ENCODE measurements around the gene PSMD12.

PSMD12 gene

DNA sequence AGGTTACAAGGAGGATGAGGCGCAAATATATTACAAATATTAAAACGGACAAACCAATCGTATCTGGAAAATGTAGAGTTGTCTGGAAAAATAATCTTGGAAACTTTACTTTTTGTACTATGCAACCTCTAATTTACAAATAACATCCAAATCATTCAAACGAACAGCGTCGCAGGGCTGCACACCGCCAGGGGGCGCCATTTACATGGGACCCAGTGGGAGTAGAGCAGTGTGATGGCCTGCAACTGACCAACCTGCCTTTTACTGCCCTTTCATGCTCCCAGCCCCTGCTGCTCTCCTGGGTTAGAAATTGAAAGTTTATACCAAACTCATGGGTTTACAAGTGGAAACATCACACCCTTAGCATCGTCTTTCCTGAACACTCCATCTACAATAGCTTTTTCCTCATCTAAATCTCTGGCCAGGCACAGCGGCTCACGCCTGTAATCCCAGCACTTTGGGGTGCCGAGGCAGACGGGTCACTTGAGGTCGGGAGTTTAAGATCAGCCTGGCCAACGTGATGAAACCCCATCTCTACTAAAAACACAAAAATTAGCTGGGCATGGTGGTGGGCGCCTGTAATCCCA lies 20.7 kb upstream of the PSMD12 start:
- DNase-seq: peak; percentile 51 to 76

DNA sequence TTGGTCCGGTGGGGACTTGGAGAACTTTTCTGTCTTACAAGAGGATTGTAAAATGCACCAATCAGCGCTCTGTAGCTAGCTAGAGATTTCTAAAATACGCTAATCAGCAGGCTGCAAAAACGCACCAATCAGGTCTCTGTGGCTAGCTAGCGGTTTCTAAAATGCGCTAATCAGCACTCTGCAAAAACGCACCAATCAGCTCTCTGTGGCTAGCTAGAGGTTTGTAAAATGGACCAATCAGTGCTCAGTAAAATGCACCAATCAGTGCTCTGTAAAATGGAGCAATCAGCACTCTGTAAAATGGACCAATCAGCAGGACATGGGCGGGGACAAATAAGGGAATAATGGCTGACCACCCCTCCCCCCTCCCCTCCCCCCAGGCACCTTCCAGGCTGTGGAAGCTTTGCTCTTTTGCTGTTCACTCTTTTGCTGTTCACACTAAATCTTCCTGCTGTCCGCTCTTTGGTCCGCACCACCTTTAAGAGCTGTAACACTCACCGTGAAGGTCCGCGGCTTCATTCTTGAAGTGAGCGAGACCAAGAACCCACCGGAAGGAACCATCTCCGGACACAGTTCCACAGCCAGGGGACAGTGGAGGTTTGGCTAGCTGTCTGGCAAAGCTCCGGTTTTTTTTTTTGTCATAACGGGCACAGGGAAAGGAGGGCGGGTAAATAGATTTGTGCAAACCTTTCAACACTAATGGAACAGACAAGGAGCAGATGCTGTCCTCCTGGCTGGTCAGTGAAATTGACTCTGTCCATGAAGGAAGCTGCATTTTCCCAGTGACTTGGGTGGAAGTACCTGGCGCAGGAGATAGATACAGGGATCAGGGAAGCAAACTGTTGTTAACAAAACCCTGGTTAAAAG lies 19.0 kb upstream of the PSMD12 start:
- DNase-seq: no peak

DNA sequence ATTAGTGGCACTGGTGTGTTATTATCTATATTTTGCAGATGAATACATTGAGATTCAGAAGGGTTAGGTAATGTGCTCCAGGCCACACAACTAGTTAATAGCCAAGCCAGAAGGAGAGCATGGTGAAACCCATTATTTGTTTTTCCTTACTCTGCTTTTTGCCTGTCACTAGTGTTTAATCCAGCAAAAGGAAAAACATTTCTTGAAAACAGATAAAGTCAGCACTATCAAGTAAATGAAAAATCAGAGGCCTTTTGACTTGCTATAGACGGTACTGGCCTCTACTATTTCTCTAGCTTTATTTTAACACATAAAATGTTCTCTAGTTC lies 15.5 kb upstream of the PSMD12 start:
- DNase-seq: no peak

DNA sequence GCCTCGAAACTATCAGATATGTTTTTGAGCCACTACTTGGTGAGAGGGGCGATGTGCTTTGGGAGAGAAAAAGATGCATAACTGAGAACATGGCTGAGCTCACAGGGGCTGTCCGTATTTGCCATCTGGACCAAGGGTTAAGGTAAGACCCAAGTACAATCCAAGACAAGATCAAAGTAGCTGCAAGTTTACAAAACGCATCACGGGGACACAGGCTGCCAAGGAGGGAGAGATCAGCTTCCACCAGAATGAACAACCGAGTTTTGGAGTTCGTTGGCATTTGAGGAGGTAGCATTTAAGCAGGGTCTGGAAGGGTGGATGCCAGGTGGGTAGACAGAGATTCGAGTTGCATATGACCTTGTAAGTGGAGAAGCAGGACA lies 12.9 kb upstream of the PSMD12 start:
- DNase-seq: no peak

DNA sequence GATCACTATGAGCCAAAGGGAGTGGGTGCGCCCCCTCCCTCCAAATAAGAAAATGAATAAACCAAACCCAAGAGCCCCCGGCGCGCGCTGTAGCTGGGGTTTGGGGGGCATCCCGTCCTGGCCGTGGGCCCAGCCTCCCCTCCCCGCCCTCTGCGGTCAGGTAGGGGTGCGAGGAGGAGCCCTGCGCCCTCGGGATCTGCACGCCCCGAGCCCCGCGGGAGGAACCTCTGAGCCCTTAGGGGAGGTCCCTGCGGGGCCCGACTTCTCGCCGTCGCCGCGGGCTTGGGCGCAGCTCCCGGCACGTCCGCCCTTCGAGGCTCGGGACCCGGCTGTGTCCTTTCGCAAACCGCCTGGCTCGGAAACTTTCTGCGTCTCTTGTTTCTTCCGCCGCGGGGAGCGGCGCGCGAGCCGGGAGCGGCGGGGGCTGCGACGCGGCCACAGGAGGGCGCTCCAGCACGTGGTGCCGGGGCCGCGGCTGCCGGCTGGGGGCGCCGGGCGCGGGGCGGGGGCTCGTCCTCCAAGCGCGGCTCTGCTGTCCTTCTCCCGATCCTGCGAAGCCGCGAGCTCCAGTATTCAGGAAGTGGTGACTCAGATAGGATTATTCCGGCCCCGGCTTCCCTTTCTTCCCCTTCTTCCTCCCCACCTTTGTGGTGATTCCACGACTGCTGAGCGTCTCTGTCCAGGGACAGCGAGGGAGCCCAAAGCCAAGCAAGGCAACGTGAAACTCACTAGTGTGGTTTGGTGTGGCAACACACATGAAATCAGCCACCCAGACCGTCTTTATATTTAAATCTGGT lies 12.3 kb upstream of the PSMD12 start:
- peak; percentile 72 to 80 for DNase-seq

DNA sequence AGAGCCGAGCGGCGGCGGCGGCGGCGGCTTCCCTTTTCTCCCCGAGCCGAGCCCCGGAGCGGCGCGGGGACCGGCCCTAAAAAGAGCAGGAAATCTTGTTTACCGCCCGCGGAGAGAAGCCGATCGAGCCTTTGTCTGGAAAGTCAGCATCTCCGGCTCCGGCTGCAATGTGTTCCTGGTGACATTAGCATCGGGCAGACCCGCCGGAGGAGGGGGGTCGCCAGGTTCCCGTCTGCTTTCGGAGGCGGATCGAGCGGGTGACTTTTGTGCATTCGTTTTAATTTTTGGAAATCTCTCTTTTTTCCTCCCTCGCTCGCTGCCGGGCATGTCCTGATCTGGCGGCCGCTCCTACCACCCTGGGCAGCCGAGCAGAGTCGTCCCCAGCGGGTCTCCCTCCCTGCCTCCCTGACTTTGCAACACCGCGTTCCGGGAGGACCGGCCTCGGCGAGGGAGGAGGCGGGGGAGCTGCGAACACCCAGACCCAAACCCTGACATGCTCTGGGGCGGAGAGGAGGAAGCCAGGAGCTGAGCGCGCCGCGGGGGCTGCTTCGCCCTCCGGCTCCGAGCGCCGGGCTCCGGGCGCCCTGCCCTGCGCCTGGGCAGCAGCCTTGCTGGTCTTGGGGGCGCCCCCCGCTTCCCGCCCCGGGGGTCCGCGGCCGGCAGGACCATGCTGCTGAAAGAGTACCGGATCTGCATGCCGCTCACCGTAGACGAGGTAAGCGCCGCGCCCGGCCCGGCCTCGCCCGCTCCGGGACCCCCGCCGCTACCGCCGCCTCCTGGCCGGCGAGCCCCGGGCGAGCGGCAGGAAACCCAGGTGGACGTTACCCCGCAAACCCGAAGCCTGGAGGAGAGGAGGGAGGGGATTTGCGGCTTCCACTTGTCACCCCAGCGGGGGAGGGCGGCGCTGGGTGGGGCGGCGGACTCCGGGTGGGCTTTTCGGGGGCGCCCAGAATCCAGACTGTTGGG lies 11.4 kb upstream of the PSMD12 start:
- DNase-seq: peak; percentile 47 to 50

DNA sequence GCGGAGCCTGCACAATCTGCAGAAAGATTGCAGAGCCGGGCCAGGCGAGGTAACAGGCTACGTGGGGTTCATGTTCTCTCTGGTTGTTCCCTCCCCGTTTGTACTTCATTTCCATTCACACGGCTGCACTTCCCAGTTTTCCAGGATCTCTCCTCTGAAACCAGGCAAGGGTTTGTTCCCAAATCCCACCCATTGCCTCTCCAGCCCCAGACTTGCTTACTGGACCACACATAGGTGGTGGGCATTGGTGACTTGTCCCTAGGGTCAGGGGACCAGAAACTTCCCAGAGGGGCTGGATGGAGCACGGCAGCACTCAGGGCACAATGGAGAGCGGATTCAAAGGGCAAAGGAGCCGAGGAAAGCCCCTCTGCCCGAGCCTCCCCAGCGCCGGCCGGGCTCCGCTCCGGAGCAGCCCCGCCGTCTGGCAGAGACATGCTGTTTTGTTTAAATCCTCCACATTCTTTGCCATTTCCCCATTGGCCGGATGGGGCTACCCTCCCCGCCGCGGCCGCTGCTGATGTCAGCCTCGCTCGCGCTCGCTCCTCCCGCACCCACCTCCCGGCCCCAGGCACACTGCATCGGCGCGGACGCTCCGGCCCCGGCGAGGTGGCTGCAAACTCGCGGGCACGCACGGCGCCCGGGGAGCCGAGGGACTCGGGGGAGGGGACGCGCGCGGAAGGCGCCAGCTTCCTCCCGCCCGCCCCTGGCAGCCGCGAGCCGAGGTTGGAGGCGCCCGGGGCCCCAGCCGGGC lies 10.5 kb upstream of the PSMD12 start, which contains the start of gene PITPNC1:
PITPNC1 (plus strand) TSS at position 545 of the 751 bp plus-strand sequence.
- DNase-seq: peak; percentile 78 to 80

DNA sequence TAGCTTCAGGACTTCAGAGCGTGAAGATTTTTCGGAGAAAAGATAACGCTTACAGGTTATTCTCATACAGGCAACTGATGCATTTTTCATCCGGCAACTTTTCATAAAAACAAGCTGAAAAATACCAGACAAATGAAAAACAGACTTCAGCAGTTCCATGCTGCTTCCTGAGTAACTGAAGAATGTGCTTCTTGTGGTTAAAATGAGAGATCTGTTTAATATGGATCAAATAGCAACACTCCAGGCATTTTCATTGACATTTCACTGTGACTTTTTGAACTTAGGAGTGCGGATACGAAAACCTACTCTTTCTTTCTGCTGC lies 10.0 kb upstream of the PSMD12 start:
- no peak for DNase-seq

DNA sequence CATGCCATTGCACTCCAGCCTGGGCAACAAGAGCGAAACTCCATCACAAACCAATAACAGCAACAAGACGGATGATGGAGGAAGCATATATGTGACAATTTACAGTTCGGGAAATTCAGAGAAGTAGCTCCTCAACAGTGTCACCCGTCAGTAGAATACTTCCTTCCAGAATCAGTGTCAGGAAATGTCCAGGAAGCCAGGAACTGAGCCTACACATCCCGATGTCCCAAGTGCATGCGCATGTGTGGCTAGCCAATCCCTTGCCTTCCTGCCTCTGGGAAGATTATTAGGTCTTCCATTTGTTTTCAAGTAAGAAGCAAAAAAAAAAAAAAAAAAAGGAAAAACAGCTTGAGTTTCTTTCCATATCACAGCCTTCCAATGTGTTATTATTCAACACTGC lies 9.3 kb upstream of the PSMD12 start:
- DNase-seq: no peak

DNA sequence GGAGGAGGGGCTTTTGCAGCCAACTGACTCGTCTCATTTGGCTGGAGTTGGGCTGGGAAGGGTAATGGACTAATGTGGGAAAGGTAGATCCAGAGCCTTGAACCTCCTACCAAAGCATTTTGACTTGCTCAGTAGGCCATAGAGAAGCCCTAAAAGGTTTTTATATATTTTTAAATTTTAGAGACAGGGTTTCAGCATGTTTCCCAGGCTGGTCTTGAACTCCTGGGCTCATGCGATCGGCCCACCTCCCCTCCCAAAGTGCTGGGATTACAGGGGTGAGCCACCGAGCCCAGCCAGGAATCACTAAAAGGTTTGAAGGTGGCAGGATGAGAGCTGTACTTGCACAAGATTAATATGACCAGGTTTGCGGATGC lies 8.7 kb upstream of the PSMD12 start:
- DNase-seq: no peak

DNA sequence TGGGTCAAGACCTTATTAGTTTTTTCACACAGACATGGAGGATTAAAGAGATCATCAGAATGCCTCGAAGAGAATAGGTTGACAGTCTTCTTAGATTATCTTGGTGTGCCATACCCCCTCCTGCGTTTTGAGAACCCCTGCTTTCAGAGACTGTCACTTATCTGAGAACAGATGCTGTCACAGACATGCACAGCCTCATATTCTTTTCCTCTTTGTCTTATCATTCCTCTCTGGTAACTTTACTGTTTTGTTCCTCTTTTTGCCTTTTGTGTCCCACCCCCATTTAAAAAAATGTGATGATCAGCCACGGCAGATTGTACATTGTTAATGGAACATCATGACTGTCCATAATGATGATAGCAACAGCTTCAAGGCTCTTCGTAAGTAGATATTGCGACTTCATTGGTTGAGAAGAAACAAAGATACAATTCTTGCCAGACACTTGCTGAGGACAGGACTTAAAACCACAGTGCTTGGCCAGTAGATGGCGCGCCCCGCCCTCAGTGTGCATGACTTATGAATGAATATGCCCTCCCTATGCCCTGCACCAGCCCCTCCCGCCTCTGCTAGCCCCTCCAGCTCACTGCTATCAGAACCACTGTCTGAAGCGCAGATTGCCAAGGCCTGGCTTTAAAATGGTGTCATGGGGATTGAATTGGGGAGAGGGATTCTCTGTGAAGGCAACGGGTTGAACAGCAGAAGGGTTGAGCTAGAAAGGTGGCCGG lies 8.1 kb upstream of the PSMD12 start:
- peak; percentile 85 to 86 for DNase-seq

DNA sequence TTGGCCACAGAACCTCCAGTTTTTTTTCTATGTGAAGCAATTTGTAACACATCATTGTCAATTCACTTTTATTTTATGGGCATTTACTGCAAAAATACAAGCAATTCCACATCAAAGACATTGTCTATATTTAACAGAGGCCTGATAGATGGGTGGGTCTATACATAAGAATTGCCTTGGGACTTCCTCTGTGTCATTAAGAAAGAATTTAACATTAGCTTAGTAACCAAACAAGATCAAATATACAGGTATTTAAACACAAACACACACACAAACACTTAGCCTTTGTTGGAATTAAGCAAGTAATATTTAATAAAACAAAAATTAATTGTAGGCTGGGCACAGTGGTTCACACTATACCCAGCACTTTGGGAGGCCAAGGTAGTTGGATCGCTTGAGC lies 6.4 kb upstream of the PSMD12 start:
- no peak for DNase-seq

DNA sequence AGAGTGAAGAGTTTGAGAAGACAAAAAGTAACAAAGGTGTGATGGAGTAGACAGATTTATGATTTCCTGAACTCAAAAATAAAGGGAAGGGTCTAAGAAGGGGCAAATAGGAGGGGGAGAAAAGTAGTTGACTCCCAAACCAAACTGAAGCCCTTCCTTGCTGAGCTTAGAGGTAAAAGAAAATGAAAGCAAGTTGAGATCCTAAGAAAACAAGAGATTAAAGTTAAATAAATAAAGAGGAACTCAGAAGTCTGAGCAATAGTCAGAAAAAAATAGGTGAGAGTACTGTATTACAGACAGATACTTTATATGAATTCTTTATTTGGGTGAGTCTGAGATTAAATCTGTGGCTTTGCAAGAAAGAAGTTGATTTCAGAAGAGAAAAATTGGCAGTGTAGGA lies 3.3 kb upstream of the PSMD12 start:
- no peak for DNase-seq

DNA sequence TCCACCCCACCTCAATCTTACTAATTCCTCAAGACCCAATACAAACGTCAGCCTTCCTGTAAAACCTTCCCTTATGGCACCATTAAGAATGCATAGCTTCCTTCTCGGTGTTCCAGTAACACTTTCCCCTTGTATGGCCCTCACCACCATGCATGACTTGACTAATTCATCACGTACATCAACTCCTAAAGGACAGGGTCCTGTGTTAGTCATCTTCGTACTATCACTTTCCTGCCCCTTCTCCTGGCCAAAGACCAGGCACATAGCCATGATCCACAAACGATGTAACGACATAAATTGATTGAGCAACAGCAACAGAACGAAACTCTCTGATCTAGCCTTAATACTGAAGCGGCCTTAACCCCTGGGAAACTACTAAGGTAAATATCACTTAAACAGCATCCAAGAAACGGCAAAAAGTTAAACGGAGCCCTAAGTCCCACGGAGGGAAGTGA lies 612 bp downstream of the PSMD12 start:
- DNase-seq: no peak

DNA sequence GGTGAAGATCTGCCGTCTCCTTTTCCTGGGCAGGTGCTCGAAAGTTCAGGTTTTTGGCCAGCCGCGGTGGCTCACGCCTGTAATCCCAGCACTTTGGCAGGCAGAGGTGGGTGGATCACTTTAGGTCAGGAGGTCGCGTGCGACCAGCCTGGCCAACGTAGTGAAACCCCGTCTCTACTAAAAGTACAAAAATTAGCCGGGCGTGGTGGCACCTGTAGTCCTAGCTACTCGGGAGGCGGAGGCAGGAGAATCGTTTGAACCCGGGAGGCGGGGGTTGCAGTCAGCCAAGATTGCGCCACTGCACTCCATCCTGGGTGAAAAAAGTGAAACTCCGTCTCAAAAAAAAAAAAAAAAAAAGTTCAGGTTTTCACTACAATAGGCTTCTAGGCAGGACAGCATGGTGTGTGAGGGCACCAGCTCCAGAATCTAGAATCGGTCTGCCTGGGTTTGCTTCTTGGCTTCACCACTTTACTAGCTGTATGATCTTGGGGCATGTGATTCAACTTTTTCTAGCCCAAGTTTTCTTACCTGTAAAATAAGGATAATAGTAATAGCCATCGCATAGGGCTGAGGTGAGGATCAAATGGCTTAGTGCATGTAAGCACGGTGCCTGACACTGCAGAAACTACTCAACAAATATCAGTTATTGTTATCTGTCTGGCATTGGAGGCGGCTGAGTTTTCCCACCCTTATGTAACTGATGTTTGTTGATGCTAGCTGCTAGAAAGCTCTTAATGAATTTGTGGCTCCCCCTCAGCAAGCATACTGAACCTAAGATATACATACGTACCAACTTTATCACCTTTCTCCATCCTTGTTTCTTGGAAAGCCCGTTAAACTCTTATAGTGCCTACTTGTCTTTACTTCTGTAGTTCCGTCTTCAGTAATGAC lies 1.3 kb downstream of the PSMD12 start:
- DNase-seq: no peak

DNA sequence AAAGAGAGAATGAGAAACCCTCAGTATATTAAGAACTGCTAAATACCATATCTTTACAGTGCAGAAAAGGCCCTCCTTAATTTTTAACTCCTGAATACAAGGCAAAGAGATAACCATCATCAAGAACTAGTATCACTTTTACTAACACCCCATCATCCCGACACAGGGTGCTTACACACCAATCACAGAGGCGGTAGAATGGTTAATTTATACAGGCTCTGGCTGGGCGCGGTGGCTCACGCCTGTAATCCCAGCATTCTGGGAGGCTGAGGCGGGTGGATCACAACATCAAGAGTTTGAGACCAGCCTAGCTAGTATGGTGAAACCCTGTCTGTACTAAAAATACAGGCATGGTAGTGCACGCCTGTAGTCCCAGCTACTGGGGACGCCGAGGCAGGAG lies 4.2 kb downstream of the PSMD12 start:
- DNase-seq: no peak

DNA sequence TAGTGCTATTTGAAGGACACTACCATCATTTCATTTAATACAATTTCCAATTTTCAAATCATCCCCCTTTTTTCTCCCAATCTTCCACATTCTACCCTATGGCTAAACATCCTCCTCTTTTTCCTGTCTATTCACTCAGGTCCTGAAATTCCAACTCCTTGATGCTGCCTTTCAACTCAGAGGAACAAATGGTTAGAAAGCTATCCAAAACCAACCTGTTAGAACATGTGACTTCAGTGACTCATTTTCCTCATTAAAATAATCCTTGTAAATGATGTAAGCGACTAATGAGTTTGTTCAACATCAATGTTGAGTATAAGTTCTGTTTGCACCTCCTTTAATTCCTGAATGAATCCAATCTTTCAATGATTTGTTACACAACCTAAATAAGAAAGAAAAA lies 5.5 kb downstream of the PSMD12 start:
- no peak for DNase-seq

DNA sequence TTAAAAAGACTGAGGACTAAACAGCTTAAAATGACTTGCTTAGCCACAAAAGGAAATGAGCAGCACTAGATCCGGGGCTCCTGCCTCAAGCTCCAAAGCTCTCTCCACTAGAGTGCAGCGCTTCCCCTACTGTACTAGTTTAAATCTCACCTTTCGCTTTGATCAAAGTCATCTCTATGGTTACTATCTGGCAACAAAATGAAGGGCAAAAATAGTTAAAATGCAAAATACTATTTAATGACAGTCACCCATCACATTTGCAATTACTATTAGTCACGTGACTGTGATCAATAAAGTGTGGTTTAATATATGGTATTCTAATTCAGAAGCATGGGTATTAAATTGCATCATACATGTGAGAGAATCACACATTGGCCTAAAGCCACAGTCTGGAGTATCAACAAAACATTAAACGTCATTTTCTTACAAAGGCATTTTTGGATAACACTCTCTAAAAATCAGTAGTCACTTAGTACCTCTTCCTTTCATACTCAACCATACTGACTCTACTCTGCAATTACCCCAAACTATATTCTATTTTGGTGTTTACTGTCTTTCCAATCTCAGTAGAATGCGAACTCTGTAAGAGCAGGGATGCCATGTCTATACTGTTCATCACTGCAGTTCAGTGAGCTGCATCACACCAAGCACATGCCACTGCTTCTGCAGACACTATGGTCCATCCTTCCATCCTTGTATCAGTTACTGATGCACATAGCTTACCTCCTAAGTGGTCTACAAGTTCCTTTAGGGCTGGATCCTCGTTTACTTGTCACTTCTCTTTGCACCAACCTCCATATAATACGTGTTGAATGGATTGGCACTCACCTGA lies 6.2 kb downstream of the PSMD12 start:
- peak in 1 of 2 experiments; percentile 46 for DNase-seq

DNA sequence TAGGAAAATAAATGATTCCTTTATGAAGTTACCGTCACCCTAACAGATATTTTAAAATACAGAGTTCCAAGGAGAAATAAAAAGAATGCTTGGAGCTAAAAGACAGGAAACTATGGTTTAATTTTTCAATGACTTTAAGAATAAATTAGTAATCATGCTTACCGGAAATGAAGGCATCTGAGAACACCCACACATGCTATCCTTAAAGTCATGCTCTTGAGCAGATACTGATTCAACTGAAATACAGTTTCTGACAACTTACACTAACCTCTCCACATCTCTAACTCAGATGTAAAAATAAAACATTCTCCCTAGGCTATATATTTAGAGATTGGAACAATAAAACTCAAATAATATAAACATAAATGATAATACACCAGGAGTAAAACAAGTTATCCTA lies 7.8 kb downstream of the PSMD12 start:
- DNase-seq: no peak
